A204.1 (cell line): ENCODE results near the gene MTMR6.
A peak's percentile ranks its signal among the peaks of the same experiment; 100 is the strongest.
"Not testable (repeated sequence)": the region's sequence is repeated elsewhere in the genome, so short reads cannot be mapped to it uniquely, and the experiment has no call there.

Experiments
- FAIRE-seq: peaks from 2 replicates; lab custom pipeline; 2012; peaks lifted over from hg19 to GRCh38; lab: Jason Lieb, UNC

MTMR6 gene

DNA sequence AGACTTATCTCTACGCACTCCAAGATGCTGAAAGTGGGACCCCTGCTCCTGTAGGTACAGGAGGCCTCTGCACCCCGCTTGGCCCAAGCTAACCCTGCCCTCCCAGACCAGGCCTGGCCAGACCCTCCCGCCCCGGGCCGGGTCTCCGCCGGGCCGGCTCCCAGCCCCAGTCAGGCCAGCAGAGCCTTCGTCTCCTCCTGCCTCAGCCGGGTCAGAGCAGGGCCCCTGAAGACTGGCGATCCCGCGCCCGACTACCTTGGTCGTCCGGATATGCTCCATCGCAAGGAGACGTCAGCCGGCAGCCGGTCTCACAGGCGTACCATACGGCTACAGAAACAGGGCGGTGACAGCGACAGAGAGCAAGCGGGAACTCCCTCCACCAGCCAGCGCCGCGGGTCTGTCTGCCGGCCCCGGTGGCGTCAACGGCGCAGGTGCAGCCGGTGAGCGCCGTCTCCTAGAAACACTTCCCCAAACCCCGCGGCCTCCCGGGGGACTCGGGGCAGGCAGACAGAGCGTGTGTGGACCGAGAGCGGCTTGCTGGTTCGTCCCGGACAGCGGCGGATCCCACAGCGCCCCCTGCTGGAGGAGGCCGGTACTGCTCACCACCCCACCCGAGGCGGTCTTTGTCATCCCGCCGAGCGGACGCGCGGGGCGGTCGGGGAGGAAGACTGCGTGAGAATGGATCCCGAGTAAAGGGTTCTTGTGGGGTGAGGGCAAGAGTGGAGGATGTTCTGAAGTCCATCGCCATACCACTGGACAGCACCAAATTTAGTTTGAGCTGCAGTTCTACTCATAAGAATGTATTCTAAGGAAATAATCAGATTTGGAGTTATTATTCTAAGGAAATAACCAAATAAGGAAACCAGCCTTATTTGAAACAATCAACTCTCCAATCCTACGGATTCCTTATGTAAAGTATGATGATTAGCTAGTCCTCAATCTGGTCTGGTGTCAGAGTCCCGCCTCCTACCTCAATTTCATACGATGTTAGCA, at the start of gene MTMR6:
Gene MTMR6 (minus strand): TSS at position 520 of the 993 bp plus-strand sequence. CDS start 241 bp downstream, at position 279.
- no peak for FAIRE-seq

DNA sequence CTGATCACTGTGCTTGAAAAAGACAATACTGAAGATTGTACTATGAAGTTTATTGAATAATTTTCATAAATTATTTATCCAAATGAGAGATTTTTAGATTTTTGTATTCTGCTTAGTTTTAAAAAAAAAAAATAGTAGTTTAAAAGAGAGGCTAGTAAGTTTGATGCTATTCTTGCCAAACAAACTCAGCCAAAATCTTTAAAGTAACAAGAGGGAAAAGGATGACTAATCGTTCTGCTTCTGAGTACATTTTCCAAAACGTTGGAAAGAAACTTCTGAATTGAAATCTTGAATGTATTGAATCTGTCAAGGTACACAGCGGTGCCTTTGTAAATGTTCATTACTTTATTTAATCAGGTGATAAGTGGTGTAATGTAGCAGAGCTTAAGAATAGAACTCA, 48.6 kb upstream of the MTMR6 start:
- FAIRE-seq, result peak; percentile 32

DNA sequence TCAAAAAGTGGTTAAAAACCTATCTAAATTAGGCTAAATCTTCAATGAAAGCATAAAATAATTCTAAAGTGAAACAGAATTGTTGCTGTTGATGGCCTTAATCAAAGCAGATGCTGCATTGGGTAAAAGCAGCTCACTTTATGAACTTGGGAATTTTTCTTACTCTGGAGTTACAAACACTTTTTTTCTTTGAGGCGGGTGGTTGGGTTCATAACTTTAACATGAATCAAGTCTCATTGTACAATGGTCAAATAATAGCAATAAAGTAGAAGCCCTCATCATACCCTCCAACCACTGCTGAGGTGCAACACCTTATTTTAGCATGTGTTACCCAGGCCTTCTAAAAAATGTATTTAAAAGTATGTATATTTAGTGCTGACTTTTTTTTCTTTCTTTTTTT, 43.3 kb upstream of the MTMR6 start:
- FAIRE-seq, result no peak

DNA sequence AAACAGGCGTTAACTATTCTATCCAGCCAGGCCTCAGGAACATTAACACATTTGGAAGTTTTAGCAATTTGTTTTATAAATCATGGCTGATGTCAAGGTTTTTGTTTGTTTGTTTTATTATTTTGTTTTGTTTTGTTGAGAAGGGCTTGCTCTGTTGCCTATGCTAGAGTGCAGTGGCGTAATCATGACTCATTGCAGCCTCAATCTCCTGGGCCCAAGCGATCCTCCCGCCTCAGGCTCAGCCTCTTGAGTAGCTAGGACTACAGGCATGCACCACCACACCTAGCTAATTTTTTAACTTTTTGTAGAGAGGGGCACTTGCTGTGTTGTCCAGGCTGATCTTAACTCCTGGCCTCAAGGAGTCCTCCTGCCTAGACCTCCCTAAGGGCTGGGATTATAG, 42.4 kb upstream of the MTMR6 start:
- FAIRE-seq, result no peak

DNA sequence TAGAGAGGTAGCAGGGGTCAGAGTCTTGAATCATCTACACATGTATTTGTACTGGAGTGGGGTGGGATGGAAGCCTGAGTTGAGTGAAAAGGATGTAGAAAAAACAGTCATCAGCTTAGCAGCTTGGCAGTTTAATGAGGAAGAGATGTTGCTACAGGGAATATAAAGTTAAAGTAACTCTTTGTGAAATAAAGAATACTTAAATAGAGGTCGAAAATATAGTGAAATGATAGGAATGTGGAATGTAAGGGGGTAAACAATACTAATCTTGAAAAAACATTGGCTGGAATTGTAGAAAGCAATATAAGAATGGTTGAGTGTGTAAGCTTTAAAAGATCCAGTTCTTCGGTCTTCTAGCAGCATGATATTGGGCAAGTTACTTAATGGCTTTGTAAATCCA, 36.8 kb upstream of the MTMR6 start:
- FAIRE-seq, result no peak

DNA sequence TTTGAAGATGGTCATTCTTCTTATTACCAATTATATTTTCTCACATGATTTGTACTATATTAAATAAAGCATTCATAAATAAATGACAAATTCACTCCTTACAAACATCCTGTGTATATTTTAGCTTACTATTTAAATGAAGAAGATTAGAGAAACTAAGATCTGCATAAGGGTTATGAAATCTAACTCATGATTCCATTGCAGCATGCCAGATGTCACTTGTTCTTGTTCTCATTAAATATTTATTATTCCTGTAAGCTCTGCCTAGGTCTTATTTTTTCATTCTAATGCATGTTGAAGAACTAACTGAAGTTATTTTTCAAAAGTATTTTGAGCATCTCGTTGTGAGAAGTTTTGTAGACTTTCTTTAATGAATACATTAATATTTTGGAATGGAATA, 32.5 kb upstream of the MTMR6 start:
- FAIRE-seq, result no peak

DNA sequence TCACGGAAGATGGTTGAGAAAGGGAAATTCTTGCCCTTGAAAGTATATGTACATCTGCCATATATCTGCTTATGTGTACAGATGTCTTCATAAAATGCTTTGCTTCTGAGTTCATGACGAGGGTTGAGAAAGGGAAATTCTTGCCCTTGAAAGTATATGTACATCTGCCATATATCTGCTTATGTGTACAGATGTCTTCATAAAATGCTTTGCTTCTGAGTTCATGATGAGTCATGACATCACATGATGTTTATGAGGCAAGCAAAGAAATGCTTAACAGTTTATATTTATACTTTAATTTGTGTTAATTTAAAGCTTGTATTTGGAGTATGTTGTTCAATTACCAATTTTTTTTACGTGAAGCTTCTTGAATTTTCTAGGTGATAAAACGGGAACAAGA, 31.7 kb upstream of the MTMR6 start:
- FAIRE-seq, result not testable (repeated sequence)

DNA sequence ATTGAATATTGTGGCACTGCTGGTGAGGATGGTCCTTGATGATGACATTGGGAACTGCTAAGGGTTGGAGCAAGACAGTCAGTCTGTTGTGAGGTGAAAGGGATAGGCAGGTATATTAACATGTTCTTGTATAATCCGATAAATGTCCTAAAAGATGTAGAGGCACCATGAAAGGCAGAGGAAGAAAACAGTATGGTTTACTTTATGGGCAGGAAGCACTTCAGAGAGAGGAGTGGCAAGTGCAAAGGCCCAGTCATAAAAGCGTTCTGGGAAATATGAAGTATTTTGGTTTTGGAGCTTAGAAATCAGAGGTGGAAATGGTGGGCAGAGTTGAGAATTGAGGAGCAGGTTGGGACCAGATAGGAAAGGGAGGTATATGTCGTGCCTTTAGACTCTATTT, 23.6 kb upstream of the MTMR6 start:
- FAIRE-seq, result no peak

DNA sequence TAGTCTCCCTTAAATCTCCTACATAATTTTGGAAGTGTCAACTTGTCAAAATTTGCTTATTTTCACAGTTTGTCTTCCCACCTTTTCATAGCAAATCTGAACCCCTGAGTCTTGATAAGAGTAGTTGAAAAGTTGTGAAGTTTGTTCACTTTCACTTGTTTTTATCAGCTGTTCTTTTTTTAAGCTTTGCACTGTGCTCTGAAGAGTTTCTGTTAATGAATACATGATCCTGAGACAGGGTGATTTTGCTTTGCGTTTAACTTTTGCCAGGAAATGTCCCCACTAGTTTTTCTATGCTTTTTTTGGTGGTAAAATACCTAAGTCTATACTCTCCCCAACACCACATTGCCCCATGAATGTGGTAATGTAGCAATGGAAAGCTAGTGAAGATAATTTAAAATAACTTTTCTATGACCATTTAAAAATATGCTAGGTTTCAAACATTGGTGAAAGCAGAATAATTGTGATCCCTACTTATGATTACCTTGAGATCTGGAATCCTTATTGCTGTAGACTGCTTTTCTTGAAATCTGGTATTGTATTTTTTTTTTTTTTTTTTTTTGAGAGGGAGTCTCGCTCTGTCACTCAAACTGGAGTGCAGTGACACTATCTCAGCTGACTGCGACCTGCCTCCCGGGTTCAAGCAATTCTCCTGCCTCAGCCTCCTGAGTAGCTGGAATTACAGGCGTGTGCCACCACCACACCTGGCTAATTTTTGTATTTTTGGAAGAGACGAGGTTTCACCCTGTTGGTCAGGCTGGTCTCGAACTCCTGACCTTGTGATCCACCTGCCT, 19.6 kb upstream of the MTMR6 start:
- FAIRE-seq, result no peak

DNA sequence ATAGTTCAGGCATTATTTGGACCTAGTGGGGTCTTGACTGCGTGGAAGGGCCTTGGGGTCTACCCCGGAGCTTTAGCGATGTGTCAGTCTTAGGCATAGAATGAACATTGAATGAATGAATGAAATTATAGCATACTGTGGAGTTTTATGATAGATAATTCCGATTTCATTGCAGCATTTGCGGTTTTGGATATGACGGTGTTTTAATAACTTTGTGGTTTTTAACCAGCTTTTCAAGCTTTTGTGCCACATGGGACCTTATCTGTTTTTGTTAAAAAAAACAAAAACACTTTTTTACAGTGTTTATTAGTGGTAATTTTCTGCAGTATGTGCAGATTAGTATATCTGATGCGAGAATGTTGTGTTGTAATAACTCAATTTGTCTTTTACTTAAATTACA, 14.8 kb upstream of the MTMR6 start:
- no peak for FAIRE-seq

DNA sequence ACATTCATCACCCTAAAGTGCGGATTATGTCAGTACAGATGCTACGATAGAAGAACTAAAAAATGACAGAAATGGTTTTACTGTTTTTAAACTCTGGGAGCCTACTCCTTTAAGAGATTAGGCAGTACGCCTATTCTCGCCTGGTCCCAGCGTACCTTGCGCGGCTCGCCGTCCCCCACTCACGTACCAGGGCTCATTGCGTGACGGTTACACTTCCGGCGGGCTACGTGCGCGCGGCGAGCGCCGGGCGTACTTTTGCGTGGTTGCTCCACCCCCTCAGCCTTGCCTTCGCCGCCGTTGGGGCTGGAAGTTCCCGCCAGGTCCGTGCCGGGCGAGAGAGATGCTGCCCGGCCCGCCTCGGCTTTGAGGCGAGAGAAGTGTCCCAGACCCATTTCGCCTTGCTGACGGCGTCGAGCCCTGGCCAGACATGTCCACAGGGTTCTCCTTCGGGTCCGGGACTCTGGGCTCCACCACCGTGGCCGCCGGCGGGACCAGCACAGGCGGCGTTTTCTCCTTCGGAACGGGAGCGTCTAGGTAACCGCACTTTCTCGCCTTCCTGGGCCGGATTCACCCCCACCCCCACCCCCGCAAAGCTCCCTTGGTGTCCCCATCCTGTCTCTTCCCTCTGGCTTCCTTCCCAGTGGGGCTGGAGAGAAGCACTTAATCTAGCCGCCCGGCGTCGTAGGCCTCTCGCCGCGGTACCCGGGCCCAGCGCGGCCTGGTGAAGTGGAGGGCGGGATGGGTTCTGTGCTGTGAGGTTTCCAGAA, 14.2 kb upstream of the MTMR6 start, which contains the start of gene NUP58:
Gene NUP58 (plus strand): TSS at position 279 of the 767 bp plus-strand sequence. CDS start 149 bp downstream, at position 428.
- FAIRE-seq, result peak; percentile 97

DNA sequence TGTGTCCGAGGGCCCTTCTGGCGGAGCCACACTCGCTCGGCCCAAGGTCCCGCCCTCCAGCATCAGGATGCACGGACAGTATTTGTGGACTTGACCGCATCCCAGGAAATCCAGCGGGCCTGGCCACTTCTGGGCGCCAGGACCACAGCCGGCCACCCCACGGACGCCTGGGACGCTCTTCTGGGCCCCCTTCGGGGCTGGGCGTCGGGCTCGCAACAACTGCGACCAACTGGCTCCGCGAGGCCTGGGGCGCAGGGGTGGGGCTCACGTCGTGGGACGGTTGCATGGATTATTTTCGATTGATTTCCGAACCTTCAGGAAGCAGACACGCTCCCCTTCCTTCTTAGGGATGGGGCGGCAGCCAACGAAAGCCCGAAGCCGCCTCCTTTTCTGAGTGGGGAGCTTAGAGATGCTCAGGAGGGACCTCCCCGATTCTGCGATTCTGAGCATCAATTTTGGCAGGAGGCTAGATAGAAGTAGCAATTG, 13.6 kb upstream of the MTMR6 start:
- no peak for FAIRE-seq

DNA sequence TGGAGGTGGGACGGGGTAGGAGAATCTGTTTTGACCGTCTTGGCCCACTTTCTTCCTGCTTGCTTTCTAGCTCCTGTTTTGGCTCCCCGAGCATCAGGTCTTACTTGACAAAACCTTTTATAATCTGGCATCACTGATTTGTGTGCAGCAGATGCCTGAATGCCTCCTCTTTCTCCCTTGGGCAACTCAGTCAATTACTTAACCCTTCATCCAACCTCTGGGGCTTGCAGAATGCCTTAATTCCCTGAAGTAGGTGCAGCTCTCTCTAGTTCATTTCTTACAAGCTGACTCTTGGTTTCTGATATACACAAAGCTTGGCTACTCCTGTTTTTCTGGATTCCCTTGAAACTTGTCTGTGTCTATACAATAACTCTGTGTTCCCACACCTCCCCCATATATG, 8.4 kb upstream of the MTMR6 start:
- FAIRE-seq, result no peak

DNA sequence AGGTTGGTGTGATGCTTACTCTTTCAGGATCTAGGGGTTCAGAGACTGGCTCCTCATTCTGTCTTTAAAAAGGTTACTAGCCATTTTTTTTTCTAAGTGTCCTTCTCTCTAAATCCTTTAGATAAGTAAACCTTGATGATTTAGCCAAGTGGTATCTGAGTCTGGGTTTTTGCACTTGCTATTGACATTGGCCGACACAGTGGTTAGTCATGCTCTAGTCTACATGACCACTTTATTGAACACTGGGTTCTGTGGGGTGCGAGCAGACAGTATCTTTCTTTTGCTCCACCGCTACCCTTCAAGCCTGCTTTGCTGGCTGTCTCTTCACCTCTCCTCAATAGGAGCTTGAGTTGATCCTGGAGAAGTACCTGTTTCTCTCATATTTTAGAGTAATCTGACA, 7.9 kb upstream of the MTMR6 start:
- FAIRE-seq, result no peak

DNA sequence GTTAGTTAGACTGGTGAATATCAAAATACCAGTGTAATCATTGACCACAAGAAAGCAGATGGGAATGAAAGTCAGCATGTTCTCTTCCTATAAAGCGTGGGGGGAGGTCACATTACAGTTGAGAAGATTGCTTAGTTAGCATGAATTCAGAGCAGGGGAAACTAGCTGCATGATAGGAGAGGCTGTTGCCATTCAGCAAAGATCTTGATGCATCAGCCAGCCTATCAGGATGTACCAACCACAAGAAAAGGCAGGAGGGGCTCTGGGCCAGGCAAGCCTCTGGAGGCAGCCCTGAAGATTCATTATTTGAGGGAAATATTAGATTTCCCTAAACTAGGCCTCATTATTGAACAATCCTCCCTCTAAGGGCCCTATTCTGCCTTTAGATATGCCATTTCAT, 5.0 kb upstream of the MTMR6 start:
- no peak for FAIRE-seq

DNA sequence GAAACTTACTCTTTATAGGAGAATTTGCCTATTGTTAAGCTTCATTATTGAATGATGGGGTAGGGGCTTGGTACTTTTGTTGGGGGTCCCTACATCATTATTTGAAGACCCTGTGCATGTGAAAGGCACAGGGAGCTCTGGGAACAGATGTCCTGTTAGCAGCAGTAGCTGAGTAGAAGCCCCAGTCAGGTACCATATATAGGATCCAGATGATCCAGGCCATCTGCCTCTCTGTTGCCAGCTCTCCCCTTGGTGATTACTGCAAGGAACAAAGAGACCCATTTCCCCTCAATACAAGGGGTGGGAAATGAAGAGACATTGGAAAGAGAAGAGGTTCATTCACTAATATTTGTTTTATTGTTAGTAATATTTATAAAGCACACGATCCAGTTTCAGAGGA, 4.4 kb upstream of the MTMR6 start:
- FAIRE-seq, result no peak

DNA sequence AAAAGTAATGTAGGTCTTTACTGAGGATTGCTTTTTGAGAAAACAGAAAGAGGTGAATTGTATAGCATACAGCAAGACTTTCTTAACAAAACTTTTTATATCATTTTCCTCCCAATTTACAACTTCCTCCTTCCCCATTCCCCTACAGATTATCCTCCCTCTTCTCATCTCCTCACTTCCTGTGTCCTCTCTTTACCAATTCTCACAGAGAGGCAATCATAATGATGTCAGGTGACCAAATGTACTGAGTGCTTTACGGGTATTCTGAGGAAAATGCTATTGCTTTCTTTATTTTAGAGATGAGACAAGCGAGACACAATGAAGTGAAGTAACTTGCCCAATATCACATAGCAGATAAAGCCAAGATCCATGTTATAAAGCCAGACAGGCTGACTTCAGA, 1.7 kb upstream of the MTMR6 start:
- no peak for FAIRE-seq

DNA sequence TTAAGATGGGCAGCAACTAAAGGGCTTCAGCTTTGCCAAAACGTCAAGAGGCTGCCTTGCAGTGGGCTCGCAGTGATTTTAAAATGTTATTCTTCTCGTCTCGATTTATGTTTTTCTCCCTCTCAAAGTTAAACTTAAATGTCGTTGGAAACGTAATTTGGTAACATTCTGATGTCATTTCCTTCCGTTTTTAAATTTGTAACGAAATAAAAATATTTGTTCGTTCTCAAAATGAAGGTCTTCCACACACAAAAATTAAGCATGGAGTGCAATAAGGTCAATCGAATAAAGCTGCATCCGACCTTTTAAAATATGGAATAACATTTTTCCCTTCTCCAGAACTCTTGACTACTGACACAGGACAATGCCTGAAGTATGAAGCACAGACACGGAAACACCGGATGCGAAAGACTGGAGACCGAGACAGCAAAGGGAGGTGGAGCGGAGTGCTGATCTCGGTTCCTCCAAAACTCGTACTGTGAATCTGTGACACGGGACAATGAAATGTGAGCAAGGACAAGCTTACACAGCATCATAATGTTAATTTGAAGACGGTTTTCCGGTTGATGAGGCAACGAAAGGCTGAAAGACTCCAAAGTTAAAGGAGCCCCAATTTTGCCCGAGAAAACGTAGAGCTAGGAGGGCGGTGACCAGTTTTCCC, 850 bp downstream of the MTMR6 start:
- peak; percentile 21 for FAIRE-seq

DNA sequence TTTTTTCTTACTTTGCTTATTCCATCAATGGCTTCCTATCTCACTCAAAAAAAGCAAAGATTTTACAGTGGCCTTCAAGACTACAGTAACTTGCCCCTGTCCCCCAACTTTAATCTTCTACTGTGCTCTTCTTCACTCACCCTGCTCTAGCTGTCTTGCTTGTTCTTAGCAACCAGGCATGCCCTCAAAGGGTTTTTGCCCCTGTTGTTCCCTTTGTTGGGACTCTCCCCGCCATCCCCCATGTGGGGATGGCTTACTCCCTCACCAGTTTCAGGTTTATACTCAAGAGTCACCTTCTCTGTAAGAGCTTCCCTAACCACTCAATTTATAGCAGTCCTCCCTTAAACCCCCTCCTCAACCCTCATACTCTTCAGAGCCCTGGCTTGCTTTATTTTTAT, 5.4 kb downstream of the MTMR6 start:
- no peak for FAIRE-seq

DNA sequence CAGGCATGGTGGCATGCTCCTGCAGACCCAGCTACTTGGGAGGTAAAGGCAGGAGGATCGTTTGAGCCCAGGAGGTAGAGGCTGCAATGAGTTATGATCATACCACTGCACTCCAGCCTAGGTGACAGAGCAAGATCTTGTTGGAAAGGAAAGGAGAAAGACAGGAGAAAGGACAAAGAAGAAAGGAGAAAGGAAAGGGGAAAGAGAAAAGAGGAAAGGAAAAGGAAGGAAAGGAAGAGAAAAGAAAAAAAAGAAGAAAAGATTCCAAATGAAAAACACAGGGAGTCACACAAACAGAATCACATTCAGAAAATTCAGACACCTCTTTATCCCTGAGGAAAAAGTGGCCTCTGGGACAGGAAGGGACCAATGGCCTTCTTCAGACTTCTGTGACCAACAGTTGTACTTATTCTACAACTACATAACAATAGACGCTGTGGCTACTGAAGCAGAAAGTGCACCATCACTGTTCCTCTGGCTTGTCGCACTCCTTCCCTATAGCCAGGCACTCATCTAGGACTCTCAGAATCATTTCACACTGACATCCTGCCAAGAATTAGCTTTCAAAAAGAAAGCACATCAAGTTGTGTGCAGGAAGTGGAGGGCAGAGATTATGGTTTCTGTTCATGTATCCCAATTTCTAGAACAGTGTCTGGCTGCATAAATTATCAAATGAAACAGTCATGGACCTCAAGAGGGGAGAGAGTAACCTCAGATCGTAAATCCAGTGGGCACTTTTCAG, 5.9 kb downstream of the MTMR6 start:
- no peak for FAIRE-seq

DNA sequence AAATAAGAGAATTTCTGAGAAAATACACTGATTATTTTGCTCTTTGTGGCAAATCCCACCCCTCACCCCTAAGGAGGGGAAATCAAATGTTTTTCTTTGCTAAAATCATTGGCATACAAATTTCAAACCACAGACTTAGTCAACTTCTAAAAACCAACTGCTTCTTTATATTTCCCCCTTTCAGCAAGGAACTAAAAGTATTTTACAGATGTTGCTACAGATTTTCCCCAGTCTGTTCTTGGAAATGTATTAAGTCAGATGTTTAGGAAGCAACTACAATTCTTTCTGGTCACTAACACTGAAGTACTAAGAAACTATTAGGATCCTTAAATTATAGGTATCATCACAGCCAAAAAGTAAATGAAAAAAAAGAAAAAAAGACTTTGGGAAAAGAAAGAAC, 6.9 kb downstream of the MTMR6 start:
- FAIRE-seq, result no peak
